NCI-H526 treated with DMSO at 0.1 percent for 48 hours (cell line): ENCODE data around the gene ZFP69.
"Not testable (repeated sequence)": the region's sequence is repeated elsewhere in the genome, so short reads cannot be mapped to it uniquely, and the experiment has no call there.

ENCODE experiments used
- DNase-seq: peaks from one replicate; lab custom pipeline; 2025; lab: John Stamatoyannopoulos, UW

The ZFP69 gene

DNA sequence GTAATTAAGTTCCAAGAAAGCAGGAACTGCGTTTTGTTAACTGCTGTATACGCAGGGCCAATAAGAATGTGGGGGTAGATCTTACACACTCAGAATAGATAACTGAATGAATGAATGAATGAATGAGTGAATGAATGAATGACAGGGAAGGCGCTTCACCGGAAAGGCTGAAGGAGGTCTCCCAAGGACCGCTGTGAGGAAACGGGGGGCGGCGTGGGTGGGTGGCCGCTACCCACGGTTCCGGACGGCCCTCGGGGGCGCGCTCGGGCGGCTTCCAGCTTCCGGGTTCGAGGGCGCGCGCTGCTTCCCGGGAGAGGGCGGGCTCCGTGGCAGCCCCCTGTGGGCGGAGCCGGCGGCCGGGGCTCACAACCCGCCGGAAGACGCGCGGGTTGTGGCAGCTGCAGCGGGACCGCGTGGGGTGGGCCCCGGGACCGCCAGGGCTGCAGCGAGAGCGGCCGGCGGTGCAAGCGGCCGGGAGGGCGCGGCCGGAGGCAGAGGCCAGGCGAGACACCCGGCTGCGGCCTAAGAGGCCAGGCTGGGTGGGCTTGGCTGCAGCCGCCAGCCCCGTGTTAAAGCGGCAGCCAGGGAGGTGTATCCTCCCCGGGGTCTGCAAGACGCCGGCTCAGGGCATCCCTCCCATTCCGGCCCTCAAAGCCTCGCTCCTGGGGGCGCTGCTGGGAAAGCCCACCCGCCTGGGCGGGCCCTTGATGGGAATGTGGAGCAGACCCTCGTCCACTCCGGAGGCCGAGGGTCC, at the start of gene ZFP69:
ZFP69 (plus strand) TSS at position 367 of the 754 bp plus-strand sequence. CDS start 2,072 bp downstream, outside the sequence.
- peak; percentile 76 for DNase-seq

DNA sequence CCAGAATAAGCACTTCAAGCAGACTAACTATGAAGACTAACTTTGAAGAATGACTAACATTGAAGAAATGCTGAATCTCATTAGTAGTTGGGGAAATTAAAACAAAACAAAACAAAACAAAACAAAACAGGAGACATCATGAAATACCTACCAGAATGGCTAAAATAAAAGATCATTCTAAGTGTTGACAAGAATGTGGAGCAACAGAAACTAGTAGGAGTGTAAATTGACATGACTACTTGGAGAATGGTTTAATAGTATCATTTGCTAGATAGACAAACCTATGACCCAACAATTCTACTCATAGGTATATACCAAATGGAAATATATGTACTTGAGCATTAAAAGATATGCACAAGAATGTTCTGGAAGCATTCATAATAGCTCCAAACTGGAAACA, 45.7 kb upstream of the ZFP69 start:
- DNase-seq, result no peak

DNA sequence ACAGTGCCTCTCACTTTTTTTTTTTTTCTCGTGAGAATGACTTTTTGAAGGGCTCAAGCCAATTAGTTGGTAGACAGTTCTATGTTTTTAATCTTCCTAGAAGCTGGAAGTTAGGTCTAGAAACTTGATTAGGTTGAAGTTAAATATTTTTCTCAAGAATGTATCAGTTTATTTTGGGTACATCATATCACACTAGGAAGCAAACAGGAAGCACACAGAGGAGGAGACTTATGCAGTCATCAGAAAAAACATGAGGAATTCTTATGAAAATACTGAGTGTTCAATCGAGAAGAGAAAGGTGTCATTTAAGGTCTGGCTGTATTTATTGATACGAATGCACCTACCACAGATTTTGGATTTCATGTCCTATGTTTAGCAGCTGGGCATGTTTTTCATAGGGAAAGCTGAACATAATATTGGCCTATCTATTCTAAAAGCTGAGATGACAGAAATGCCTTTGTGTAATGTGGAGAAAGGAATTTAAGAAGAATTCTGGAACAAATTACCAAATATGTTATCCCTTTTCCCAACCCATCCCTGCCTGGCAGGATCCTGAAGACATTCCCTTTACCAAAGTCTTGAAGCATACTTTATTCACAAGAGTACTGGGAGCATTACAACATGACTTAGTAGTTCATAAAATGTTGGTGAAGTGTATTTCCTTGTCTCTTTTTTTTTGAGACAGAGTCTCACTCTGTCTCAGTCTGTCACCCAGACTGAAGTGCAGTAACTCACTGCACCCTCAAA, 44.3 kb upstream of the ZFP69 start:
- DNase-seq, result no peak

DNA sequence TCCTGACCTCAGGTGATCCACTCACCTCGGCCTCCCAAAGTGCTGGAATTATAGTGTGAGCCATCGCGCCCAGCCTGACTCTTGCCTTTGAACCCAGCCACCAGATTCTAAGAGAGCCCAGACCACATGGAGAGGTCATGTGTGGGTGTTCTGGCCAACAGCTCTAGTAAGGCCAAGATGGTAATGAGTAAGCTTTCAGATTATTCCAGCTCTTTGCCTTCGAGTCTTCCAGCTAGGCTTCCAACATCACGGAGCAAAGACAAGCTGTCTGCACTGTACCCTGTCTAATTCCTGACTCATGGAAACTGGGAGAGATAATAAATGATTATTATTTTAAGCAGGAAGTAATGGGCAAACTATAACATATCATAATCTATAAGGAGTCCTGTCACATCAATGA, 41.6 kb upstream of the ZFP69 start:
- no peak for DNase-seq

DNA sequence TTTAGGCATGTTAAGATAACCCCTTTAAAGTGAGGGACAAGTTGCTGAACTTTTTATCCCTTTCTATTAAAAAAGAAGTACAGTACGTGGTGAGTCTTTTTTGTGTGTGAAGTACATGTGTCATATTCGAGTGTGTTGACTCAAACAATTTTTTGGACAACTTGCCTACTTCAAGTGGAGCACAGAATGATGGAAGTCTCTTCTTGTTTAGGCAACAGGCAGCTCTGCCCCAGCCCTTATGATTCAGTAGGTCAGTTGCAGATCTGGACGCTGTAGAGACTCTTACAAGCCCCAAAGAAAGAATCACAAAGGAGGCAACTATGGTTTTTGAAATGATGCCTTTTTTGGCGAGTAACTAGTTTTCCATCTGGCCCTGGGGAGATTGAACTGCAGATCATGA, 41.2 kb upstream of the ZFP69 start:
- no peak for DNase-seq

DNA sequence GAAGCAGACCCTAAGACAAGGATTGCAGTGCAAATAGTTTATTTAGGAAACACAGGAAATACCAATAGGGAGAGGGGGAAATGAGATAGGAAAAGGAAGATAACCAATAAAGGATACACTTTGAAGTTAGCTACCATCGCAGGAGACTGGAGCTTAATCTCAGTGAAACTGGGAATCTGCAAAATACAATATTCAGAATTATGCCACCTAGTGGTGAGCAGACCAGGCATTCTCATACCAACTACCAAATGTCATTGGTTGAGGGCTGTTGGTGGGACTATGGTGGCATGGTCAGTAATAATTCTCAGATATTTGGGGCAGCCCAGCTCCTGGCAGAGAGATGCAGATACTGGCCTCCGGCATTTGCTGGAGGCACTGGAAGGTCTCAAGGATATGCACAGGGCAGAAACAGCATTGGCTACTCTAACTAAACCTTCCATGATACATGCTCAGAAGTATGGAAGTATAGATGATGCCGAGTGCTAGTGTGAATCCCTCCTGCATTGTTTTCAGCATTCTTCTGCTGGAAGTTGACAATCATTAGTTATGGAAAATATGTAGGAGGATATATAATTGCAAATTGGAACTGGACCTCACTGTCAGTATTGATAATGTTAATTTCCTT, 38.6 kb upstream of the ZFP69 start:
- DNase-seq, result peak; percentile 13

DNA sequence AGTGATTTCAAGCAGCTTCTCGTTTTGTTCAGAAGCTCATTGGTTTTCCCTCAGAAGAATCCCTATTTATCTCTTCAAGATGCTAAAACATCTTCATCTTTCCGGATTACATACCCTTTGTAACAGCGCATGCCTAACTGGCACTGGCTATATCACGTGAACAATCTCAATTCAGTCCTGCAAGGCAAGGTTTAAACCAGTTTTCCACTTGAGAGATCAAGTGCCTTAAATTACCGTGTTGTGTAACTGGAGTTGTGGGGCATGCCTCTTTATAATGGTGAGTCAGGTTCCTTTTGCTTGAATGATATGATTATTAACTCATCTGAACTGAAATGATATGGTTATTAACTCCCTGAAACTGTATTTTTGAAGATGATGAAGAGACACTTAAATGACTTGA, 37.8 kb upstream of the ZFP69 start:
- no peak for DNase-seq

DNA sequence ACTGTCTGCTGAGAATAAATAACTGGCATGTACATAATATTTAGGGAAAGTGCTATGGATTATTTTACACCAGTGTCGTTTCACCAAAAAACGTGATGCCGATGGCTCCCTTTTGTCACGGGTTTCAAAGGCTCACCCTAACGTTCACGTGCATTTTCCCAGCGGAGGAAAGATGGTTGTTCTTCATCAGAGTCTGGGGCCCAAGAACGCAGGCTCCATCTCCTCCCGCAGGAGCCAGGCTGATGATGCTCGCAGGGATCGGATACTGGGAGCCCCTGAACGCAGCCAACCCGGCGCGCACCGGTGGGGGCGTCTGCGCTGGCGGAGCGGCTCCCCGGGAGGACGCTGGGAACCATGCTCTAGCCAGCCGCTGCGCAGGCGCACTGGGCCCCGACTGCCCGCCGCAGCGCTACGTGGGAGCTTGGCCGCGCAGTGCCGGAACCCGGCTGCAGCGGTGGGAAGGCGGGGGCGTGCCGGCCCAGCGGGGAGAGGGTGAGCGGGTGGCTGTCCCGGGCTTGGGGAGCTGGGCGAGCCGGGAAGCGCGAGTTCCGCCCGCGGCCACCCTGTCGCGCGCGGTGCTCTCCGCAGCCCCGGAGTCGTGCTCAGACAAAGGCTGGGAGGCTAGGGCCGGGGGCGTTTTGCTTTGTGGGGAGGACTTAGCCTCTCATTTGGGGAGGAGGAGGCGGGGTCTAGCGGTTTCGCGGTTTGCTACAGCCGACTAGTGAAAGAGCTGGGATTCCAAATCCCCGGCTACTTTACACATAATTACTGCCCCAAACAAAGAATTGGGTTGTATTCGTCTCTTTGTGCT, 27.2 kb upstream of the ZFP69 start, which contains the start of gene ZFP69B:
ZFP69B (plus strand) TSS at position 793 of the 811 bp plus-strand sequence. CDS start 486 bp downstream, outside the sequence.
- DNase-seq, result peak; percentile 96

DNA sequence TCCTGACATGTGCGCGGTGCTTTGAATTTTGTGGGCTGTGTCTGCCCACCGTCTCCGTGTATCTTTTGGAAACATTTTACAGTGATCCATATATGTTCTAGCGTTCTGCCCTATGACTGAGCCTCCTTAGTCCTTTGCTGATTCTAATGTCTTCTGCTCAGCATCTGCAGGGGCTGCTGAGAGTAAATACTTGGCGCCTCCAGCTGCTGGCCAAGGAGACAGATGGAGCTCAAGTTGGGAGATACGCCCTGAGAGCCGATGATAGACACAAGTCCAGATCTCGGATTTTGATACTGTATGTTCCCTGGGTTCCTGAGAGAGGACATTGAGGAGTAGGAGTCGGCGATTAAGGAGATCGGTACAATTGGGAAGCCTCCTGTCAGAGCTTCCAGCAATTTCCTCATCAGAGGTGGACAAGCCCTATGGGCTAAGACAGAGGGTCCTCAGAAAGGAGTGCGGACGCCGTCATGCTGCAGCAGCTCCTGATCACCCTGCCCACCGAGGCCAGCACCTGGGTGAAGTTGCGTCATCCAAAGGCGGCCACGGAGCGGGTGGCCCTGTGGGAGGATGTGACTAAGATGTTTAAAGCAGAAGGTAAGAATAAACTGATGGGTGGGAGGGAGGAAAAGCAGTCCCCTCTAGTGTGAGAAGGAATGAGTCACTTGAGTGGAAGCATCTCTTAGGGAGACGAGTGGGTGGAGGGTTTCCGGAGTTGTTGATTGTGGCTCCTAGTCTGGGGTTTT, 26.4 kb upstream of the ZFP69 start:
- peak; percentile 75 for DNase-seq

DNA sequence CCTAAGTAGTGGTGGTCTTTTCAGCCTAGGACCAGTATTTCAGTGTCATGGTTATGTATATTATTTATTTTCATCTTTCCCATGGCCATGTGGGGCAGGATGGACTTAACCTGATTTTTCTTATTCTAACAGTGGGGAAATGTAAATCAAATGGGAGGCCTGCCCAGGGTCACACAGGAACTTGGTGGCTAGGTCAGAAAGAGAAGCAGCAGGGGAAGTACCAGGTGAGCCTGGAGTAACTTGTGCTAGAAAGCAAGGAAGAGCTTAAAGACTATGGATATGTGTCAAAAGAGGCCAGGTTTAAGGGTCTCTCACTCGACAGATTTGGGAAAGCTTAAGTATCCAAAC, 25.9 kb upstream of the ZFP69 start:
- no peak for DNase-seq

DNA sequence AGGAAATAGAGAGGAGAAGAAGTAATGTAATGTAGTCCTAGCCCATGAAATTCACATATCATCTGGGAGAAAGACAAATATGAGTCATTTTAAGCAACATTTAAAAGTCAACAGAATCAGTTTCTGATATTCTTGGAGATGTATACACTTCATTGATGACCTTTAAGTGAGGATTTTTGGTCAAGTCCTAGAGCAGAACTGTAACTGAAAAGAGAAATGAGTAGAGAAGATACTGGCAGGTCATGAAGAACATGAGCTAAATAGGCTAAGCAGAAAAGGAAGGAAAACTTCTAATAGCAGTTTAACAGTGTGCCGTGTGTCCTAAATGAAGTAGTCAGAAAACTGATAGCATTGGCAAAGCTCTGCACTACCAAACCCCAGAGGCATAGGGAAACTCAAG, 22.2 kb upstream of the ZFP69 start:
- no peak for DNase-seq

DNA sequence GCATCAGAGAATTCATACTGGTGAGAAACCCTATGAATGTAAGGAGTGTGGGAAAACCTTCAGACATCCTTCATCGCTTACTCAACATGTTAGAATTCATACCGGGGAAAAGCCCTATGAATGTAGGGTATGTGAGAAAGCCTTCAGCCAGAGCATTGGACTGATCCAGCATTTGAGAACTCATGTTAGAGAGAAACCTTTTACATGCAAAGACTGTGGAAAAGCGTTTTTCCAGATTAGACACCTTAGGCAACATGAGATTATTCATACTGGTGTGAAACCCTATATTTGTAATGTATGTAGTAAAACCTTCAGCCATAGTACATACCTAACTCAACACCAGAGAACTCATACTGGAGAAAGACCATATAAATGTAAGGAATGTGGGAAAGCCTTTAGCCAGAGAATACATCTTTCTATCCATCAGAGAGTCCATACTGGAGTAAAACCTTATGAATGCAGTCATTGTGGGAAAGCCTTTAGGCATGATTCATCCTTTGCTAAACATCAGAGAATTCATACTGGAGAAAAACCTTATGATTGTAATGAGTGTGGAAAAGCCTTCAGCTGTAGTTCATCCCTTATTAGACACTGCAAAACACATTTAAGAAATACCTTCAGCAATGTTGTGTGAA, 14.0 kb upstream of the ZFP69 start:
- DNase-seq, result no peak

DNA sequence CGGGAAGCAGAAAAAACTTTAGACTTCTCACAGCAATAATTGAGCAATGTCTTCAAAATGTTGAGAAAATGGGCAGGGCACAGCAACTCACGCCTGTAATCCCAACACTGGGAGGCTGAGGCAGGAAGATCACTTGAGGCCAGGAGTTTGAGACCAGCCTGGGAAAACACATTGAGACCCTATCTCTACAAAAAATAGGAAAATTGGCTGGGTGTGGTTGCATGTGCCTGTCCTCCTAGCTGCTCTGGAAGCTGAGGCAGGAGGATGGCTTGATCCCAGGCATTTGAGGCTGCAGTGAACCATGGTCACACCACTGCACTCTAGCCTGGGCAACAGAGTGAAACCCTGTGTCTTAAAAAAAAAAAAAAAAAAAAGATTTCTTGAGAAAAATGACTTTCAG, 7.8 kb upstream of the ZFP69 start:
- DNase-seq, result no peak

DNA sequence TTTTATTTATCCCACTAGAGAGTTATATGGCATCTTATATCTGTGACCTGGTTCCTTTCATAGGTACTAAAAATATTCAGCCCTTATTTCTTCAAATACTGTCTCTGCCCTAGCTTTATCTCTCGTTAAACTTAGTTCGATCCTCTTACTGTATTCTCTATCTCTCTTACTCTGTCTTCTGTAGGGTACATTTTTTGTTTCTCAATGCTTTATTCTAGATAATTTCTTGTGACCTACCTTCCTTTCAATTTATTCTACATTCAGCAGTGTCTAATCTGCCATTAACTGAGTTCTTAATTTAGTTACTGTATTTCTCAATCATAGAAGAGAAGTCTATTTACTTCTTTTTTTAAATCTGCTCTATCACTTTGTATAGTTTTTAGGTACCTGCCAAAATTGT, 1.8 kb upstream of the ZFP69 start:
- DNase-seq, result no peak

DNA sequence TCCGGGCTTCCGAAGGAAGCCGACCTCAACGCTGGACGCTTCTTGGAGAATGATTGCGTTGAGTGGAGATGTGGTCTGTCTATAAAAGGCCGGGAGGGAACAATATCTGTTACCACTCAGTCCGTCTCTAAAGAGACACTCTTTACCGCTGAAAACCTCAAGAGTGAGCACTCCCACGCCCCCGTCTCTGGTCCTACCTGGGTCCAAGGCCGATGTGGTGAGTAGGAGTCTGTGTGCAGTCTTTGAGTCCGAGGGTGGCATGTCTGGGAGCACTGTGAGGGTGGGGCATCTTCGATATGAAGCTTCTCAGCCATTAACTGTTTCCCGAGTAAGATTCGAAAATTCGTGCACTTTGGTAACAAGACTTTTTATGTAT, 576 bp downstream of the ZFP69 start:
- peak; percentile 49 for DNase-seq

DNA sequence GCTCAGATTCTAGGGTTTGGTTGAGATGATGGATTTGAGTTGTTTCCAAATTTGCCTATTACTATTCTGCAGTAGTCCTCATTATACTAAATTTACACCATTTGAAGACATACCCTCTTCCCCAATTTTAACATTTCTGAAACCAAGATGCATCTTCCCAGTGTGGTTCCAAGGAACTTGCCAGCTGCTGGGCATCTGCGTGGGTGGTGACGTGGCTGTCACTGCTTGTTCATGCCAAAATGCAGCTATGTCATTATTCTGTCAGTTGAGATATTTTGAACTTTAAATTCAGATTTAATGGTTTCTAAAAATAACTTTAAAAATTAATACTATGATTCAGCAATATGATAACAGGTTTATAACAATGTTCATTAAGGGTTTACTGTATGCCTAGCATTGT, 1.2 kb downstream of the ZFP69 start:
- DNase-seq, result no peak

DNA sequence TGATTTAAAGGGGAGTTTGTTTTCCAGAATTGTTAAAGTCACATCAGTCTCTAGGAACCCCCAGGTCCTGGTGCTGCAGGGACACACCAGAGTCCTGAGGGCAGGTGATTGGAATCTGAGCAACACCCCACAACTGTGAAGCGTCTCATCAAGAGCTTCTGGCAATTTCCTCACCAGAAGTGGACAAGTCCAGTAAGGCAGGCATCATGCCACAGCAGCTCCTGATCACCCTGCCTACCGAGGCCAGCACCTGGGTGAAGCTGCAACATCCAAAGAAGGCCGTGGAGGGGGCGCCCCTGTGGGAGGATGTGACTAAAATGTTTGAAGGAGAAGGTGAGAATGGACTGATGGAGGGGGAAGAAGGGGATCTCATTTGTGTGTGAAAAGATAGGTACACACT, 2.1 kb downstream of the ZFP69 start:
- DNase-seq, result no peak

DNA sequence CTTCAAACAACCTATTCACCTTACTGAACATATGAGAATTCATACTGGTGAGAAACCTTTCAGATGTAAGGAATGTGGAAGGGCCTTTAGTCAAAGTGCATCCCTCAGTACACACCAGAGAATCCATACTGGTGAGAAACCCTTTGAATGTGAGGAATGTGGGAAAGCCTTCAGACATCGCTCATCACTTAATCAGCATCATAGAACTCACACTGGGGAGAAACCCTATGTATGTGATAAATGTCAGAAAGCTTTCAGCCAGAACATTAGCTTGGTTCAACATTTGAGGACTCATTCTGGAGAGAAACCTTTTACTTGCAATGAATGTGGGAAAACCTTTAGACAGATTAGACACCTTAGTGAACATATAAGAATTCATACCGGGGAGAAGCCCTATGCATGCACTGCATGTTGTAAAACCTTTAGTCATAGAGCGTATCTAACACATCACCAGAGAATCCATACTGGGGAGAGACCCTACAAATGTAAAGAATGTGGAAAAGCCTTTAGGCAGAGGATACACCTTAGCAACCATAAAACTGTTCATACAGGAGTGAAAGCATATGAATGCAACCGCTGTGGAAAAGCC, 18.3 kb downstream of the ZFP69 start:
- no peak for DNase-seq

DNA sequence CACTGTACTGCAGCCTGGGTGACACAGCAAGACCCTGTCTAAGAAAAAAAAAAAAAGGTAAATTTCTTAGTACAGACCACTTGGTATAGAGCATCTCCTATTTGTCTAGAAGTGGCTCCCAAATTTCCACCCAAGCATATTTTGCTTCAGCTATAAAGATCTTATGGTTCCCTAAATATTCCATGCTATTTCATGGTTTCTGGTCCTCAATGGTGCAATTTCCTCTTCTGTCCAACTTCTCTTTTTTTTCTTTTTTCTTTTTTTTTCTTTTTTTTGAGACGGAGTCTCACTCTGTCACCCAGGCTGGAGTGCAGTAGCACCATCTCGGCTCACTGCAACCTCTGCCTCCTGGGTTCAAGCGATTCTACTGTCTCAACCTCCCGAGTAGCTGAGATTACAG, 25.6 kb downstream of the ZFP69 start:
- DNase-seq, result not testable (repeated sequence)

DNA sequence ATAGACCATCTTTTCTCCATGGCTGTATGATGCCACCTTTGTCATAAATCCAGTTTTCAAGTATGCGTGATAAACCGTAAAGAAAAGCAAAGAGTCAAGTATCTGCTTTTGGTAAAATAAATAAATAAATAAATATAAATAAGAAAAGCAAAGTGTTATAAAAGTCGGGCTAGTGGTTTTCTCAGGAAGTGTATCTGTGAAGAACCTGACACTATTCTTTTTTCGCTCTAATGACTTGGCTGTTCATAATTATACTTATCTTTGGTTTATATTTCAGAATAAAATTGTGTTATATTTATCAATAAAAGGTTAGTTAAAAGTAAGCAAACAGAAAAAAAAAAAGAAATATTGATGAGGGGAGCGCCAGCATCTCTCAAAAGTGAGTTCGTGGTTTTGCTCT, 30.9 kb downstream of the ZFP69 start:
- no peak for DNase-seq
